GM13977 (cell line): ENCODE results near the gene NRF1.

Source experiments
- DNase-seq: peaks from one replicate; pipeline ENCODE4 v3.0.0; 2012; ENCODE audit warnings: low spot score
- CTCF ChIP-seq: IDR thresholded peaks from 2 replicates; pipeline ENCODE4 v1.5.1; 2012; ENCODE audit warnings: mild to moderate bottlenecking, control low read depth; ENCODE audit not compliant: insufficient read depth; ENCODE audit errors: extremely low read depth, missing control alignments
- in situ Hi-C: fragments of 300-500 bp; cut with MboI; formaldehyde crosslinking; loops from one replicate; pipeline ENCODE4 v1.12.0; 2022; ENCODE audit warnings: low sequenced_read_pairs, low pct_unique_long_range_greater_than_20kb, mixed read lengths, inconsistent platforms; ENCODE audit not compliant: unreplicated experiment

The NRF1 gene

GRCh38 chr7:129774359-129774758 is 162.8 kb downstream of the NRF1 start:
- in situ Hi-C loops = no loop called here
- no peak for DNase-seq
- TF ChIP-seq CTCF = no peak

- DNase-seq = no peak
- in situ Hi-C loops = no loop called here
- no peak for TF ChIP-seq CTCF
Measured at GRCh38 chr7:129774871-129775694, 163.6 kb downstream of the NRF1 start.

- in situ Hi-C loops = no loop called here
- no peak for TF ChIP-seq CTCF
- DNase-seq = no peak
Measured at GRCh38 chr7:129775695-129776361, 164.3 kb downstream of the NRF1 start.

GRCh38 chr7:129776362-129776722 is 164.8 kb downstream of the NRF1 start:
- in situ Hi-C loops = no loop called here
- TF ChIP-seq CTCF = no peak

GRCh38 chr7:129777195-129777844 is 165.8 kb downstream of the NRF1 start:
- in situ Hi-C loops = no loop called here
- no peak for TF ChIP-seq CTCF
- no peak for DNase-seq

More at GRCh38 chr7:129776362-129776722, 164.8 kb downstream of the NRF1 start:
- DNase-seq = no peak

GRCh38 chr7:129777993-129778769 is 166.7 kb downstream of the NRF1 start:
- DNase-seq = no peak
- in situ Hi-C loops = no loop called here
- no peak for TF ChIP-seq CTCF
